Measurements from ENCODE around the gene CYTL1.

DNA sequence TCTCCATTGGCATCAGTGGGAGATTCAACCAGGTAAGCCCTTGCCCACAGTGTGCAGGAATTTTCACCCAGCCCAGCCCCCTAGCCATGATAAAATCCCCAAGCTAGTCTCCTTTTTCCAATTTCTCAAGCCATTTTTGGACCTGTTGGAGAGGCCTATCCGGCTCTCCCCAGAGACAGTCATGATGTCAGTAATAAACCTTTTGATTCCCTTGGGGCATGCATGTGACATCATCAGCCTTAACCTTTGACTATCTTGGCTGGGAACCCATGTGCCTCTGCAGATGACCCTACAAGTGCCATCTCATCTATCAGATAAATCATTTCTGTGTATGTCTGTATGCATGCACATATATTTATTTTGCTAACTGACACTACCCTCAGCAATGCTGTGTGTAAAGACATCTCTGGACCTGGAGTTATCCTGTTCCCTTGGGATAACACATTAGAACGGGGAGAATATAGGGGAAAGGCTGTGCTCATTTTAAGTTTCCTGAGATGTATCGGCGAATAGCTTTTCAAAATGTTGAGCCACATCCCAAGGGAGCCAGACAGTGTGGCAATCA lies 51.0 kb downstream of the CYTL1 start:
- TF ChIP-seq, protein P1, sequence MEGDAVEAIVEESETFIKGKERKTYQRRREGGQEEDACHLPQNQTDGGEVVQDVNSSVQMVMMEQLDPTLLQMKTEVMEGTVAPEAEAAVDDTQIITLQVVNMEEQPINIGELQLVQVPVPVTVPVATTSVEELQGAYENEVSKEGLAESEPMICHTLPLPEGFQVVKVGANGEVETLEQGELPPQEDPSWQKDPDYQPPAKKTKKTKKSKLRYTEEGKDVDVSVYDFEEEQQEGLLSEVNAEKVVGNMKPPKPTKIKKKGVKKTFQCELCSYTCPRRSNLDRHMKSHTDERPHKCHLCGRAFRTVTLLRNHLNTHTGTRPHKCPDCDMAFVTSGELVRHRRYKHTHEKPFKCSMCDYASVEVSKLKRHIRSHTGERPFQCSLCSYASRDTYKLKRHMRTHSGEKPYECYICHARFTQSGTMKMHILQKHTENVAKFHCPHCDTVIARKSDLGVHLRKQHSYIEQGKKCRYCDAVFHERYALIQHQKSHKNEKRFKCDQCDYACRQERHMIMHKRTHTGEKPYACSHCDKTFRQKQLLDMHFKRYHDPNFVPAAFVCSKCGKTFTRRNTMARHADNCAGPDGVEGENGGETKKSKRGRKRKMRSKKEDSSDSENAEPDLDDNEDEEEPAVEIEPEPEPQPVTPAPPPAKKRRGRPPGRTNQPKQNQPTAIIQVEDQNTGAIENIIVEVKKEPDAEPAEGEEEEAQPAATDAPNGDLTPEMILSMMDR (IDR thresholded peaks at IDR 0.05; ENCODE audit: insufficient read depth, low read length): no peak
- TF ChIP-seq, protein P2, sequence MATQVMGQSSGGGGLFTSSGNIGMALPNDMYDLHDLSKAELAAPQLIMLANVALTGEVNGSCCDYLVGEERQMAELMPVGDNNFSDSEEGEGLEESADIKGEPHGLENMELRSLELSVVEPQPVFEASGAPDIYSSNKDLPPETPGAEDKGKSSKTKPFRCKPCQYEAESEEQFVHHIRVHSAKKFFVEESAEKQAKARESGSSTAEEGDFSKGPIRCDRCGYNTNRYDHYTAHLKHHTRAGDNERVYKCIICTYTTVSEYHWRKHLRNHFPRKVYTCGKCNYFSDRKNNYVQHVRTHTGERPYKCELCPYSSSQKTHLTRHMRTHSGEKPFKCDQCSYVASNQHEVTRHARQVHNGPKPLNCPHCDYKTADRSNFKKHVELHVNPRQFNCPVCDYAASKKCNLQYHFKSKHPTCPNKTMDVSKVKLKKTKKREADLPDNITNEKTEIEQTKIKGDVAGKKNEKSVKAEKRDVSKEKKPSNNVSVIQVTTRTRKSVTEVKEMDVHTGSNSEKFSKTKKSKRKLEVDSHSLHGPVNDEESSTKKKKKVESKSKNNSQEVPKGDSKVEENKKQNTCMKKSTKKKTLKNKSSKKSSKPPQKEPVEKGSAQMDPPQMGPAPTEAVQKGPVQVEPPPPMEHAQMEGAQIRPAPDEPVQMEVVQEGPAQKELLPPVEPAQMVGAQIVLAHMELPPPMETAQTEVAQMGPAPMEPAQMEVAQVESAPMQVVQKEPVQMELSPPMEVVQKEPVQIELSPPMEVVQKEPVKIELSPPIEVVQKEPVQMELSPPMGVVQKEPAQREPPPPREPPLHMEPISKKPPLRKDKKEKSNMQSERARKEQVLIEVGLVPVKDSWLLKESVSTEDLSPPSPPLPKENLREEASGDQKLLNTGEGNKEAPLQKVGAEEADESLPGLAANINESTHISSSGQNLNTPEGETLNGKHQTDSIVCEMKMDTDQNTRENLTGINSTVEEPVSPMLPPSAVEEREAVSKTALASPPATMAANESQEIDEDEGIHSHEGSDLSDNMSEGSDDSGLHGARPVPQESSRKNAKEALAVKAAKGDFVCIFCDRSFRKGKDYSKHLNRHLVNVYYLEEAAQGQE (IDR thresholded peaks at IDR 0.05; ENCODE audit: insufficient replicate concordance, low read depth): no peak
- TF ChIP-seq POLR2AphosphoS5 (IDR thresholded peaks at IDR 0.05; ENCODE audit: low read depth): no peak
- TF ChIP-seq GABPA (IDR thresholded peaks at IDR 0.05; ENCODE audit: low read depth): no peak

Measured in HL-60 (cell line).